CD14-positive monocyte (primary cell): ENCODE data around the gene PCDHGC5. TPM values are rescaled to one million over a fixed set of nuclear protein-coding genes. Genes with fewer than 3 reads are reported as not detected.

Source experiments
- DNase-seq, 3 donors: peaks; one replicate each; pipeline ENCODE4 v3.0.0-alpha.2; 2011 to 2022
- H2AFZ ChIP-seq: 2 replicates; pipeline ENCODE4 v1.6.0; 2012; ENCODE audit warnings: mild to moderate bottlenecking, low read depth, low read length, inconsistent platforms; ENCODE audit not compliant: insufficient read depth, poor library complexity, severe bottlenecking
- H3K27ac ChIP-seq, 2 donors: 1 replicate in 1 of 2; 2 replicates in 1 of 2; pipeline ENCODE4 v1.5.1; 2012 to 2013; ENCODE audit warnings: low read length in 2 of 2, control low read depth in 1 of 2, inconsistent platforms in 1 of 2, low read depth in 1 of 2, mild to moderate bottlenecking in 1 of 2
- H3K27me3 ChIP-seq, 2 donors: one replicate each; pipeline versions ENCODE4 v1.6.0 to v1.6.1; 2011 to 2013; ENCODE audit warnings: low read length in 2 of 2; ENCODE audit not compliant: control insufficient read depth in 2 of 2, insufficient read depth in 2 of 2
- H3K36me3 ChIP-seq, 2 donors: replicated peaks in 1 of 2; 1 replicate in 1 of 2; 2 replicates in 1 of 2; pipeline versions ENCODE4 v1.5.1 to v1.6.1; 2012 to 2013; ENCODE audit warnings: low read length in 2 of 2, control low read depth in 1 of 2, inconsistent platforms in 1 of 2, mild to moderate bottlenecking in 1 of 2; ENCODE audit not compliant: insufficient read depth in 2 of 2, control insufficient read depth in 1 of 2
- H3K4me1 ChIP-seq, 2 donors: 1 replicate in 1 of 2; 2 replicates in 1 of 2; pipeline versions ENCODE4 v1.5.1 to v1.6.1; 2012 to 2013; ENCODE audit warnings: low read length in 2 of 2, control low read depth in 1 of 2, inconsistent platforms in 1 of 2, mild to moderate bottlenecking in 1 of 2, moderate library complexity in 1 of 2; ENCODE audit not compliant: insufficient read depth in 2 of 2, control insufficient read depth in 1 of 2
- H3K4me2 ChIP-seq: replicated peaks from 2 replicates; pipeline ENCODE3; 2012; ENCODE audit warnings: low read length, moderate library complexity, mild to moderate bottlenecking; ENCODE audit not compliant: poor library complexity, severe bottlenecking; ENCODE audit errors: extremely low read depth
- H3K4me3 ChIP-seq, 3 experiments: fragments of 200-600 bp in 1 of 3; sonication (generic) in 1 of 3; replicated peaks in 1 of 3; 1 replicate in 2 of 3; 2 replicates in 1 of 3; pipeline ENCODE4 v1.5.1; 2011 to 2013; ENCODE audit warnings: low read length in 3 of 3, mild to moderate bottlenecking in 3 of 3, control low read depth in 2 of 3, low read depth in 2 of 3, inconsistent platforms in 1 of 3, moderate library complexity in 1 of 3
- H3K79me2 ChIP-seq: 2 replicates; pipeline ENCODE4 v1.6.0; 2012; ENCODE audit warnings: mild to moderate bottlenecking, control low read depth, inconsistent platforms, low read length, moderate library complexity; ENCODE audit not compliant: insufficient read depth
- H3K9ac ChIP-seq: 2 replicates; pipeline ENCODE4 v1.6.0; 2017; ENCODE audit warnings: low read length, mild to moderate bottlenecking; ENCODE audit not compliant: insufficient read depth, poor library complexity, severe bottlenecking
- H3K9me3 ChIP-seq, 2 donors: replicated peaks in 1 of 2; 1 replicate in 1 of 2; 2 replicates in 1 of 2; pipeline versions ENCODE4 v1.5.1 to v1.6.1; 2012 to 2013; ENCODE audit warnings: low read length in 2 of 2, control low read depth in 1 of 2; ENCODE audit not compliant: control insufficient read depth in 1 of 2, insufficient read depth in 1 of 2
- H4K20me1 ChIP-seq: 2 replicates; pipeline ENCODE4 v1.6.0; 2012; ENCODE audit warnings: mild to moderate bottlenecking, low read length, control low read depth, moderate library complexity; ENCODE audit not compliant: insufficient read depth
- H3K27ac Mint-ChIP-seq, 7 donors: one replicate each; pipeline ENCODE4 v1.8.0; 2020; ENCODE audit warnings: mild to moderate bottlenecking in 7 of 7, mixed read lengths in 7 of 7, moderate library complexity in 6 of 7, inconsistent platforms in 2 of 7
- H3K27me3 Mint-ChIP-seq, 3 donors: one replicate each; pipeline ENCODE4 v1.8.0; 2021 to 2022; ENCODE audit warnings: low read depth in 3 of 3, mild to moderate bottlenecking in 3 of 3, mixed read lengths in 3 of 3, moderate library complexity in 3 of 3, inconsistent platforms in 1 of 3
- H3K36me3 Mint-ChIP-seq, 2 donors: one replicate each; pipeline ENCODE4 v1.8.0; 2020; ENCODE audit warnings: mixed read lengths in 2 of 2, inconsistent platforms in 1 of 2, mild to moderate bottlenecking in 1 of 2
- H3K4me1 Mint-ChIP-seq: one replicate; pipeline ENCODE4 v1.8.0; 2020; ENCODE audit warnings: mild to moderate bottlenecking, mixed read lengths
- H3K4me3 Mint-ChIP-seq, 2 donors: one replicate each; pipeline ENCODE4 v1.8.0; 2020; ENCODE audit warnings: mild to moderate bottlenecking in 2 of 2, mixed read lengths in 2 of 2, moderate library complexity in 1 of 2
- H3K9me3 Mint-ChIP-seq, 7 donors: one replicate each; pipeline ENCODE4 v1.8.0; 2020 to 2022; ENCODE audit warnings: mixed read lengths in 7 of 7, mild to moderate bottlenecking in 6 of 7, moderate library complexity in 6 of 7, inconsistent platforms in 2 of 7
- WGBS: methylation state at CpG from one replicate; pipeline ENCODE4 v1.1.5; 2013; ENCODE audit warnings: missing lambda C conversion rate; ENCODE audit not compliant: insufficient coverage; 5-methylcytosine and 5-hydroxymethylcytosine counted together
- intact Hi-C, 2 donors: fragments of 100-400 bp; cut with micrococcal nuclease; formaldehyde crosslinking; loops; one replicate each; pipeline versions ENCODE4 v1.15.0 to v1.15.1; 2023
- polyA plus RNA-seq, 3 donors: library from polyadenylated mRNA; depleted of rRNA in 1 of 3; unstranded in 2 of 3; stranded (reverse) in 1 of 3; fragments of 300-500 nt in 2 of 3; fragments of >200 nt in 1 of 3; fragmentation: Illumina TruSeq in 2 of 3; gene quantifications; 1 replicate in 2 of 3; 2 replicates in 1 of 3; pipeline ENCODE4 v1.2.3, GENCODE V29; 2012 to 2021
- TF ChIP-seq, protein P1 (sequence below): fragments of 200-600 bp; IDR thresholded peaks from one replicate; pipeline ENCODE4 v1.8.0; 2022; ENCODE audit warnings: antibody characterized with exemption, mild to moderate bottlenecking

The PCDHGC5 gene
- polyA plus RNA-seq, 3 donors, result not detected

DNA sequence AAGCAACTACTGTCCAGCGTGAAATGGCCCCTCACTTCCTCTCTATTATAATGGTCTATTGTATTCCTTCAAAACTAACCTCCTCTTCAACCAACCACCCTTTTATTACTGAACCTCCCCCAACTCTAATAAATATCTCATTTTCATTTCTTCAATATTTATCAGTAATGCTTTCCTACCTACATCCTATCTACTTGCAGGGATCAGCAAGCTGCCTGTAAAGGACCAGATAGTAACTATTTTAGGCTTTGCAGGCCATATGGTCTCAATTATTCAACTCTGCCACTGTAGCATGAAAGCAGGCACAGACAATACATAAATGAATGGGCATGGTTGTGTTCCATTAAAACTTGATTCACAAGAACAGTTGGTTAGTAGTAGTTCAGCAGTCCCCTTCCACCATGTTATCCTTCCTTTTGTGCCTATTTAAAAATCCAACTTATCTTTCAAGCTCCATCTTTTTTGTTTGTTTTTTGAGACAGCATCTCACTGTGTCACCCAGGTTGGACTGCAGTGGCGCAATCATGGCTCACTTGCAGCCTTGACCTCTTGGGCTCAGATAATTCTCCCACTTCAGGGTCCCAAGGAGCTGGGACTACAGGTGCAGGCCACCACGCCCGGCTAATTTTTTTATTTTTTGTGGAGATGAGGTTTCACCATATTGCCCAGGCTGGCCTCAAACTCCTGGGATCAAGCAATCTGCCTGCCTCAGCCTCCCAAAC is 45.8 kb downstream of the PCDHGC5 start:
- Mint-ChIP-seq H3K27me3 (no peaks in the 10 kb centered on the region), H3K4me1 (no peaks in the 10 kb centered on the region), H3K27ac (peak overlapping the region in 4 of 7 donors; percentile 16 to 72 (median 48)), H3K9me3 (no peaks in the 10 kb centered on the region), H3K4me3 (no peak overlapping the region), H3K36me3 (peaks cover 32 to 58% of the 10 kb centered on the region in 2 donors)
- TF ChIP-seq, protein P1, sequence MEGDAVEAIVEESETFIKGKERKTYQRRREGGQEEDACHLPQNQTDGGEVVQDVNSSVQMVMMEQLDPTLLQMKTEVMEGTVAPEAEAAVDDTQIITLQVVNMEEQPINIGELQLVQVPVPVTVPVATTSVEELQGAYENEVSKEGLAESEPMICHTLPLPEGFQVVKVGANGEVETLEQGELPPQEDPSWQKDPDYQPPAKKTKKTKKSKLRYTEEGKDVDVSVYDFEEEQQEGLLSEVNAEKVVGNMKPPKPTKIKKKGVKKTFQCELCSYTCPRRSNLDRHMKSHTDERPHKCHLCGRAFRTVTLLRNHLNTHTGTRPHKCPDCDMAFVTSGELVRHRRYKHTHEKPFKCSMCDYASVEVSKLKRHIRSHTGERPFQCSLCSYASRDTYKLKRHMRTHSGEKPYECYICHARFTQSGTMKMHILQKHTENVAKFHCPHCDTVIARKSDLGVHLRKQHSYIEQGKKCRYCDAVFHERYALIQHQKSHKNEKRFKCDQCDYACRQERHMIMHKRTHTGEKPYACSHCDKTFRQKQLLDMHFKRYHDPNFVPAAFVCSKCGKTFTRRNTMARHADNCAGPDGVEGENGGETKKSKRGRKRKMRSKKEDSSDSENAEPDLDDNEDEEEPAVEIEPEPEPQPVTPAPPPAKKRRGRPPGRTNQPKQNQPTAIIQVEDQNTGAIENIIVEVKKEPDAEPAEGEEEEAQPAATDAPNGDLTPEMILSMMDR, result no peak
- Histone ChIP-seq H3K4me1 (no peaks in the 10 kb centered on the region), H3K4me2 (no peak overlapping the region), H4K20me1 (peaks cover 86% of the 10 kb centered on the region), H3K36me3 (peaks cover 77 to 88% of the 10 kb centered on the region in 2 donors), H3K4me3 (no peak overlapping the region), H3K9ac (no peak overlapping the region), H3K27me3 (no peaks in the 10 kb centered on the region), H3K79me2 (peaks cover 10% of the 10 kb centered on the region), H3K9me3 (no peaks in the 10 kb centered on the region), H3K27ac (no peak overlapping the region), H2AFZ (no peak overlapping the region)
- intact Hi-C loops, result no loop called here
- DNase-seq, result no peak
- 86% methylated on average over 2 of the region's 4 CpGs for WGBS

Other genes with a start within 250 kb of the PCDHGC5 start
- gene PCDHB15, start 243.7 kb upstream of the PCDHGC5 start, polyA plus RNA-seq, result not detected
- not detected for gene SLC25A2, start 185.0 kb upstream of the PCDHGC5 start, polyA plus RNA-seq
- gene TAF7, start 168.3 kb upstream of the PCDHGC5 start, polyA plus RNA-seq, result 10 to 100 TPM; 11.8 to 57.5 (median 52.7) TPM
- gene PCDHGA1, start 158.6 kb upstream of the PCDHGC5 start, polyA plus RNA-seq, result not detected
- gene PCDHGA2, start 150.3 kb upstream of the PCDHGC5 start, polyA plus RNA-seq, result not detected
- not detected for gene PCDHGA3, start 145.3 kb upstream of the PCDHGC5 start, polyA plus RNA-seq
- not detected for gene PCDHGB1, start 139.0 kb upstream of the PCDHGC5 start, polyA plus RNA-seq
- under 1 TPM in 1 of 3 donors, not detected in 2; 0.03 TPM for gene PCDHGA4, start 134.1 kb upstream of the PCDHGC5 start, polyA plus RNA-seq
- under 1 TPM in 1 of 3 donors, not detected in 2; 0.01 TPM for gene PCDHGB2, start 129.1 kb upstream of the PCDHGC5 start, polyA plus RNA-seq
- not detected for gene PCDHGA5, start 124.9 kb upstream of the PCDHGC5 start, polyA plus RNA-seq
- not detected for gene PCDHGB3, start 118.8 kb upstream of the PCDHGC5 start, polyA plus RNA-seq
- gene PCDHGA6, start 115.2 kb upstream of the PCDHGC5 start, polyA plus RNA-seq, result not detected
- gene PCDHGA7, start 106.3 kb upstream of the PCDHGC5 start, polyA plus RNA-seq, result not detected
- not detected for gene PCDHGB4, start 101.4 kb upstream of the PCDHGC5 start, polyA plus RNA-seq
- gene PCDHGA8, start 96.4 kb upstream of the PCDHGC5 start, polyA plus RNA-seq, result not detected
- under 1 TPM in 2 of 3 donors, not detected in 1; 0.01 to 0.08 TPM for gene PCDHGB5, start 91.1 kb upstream of the PCDHGC5 start, polyA plus RNA-seq
- not detected for gene PCDHGA9, start 86.3 kb upstream of the PCDHGC5 start, polyA plus RNA-seq
- gene PCDHGB6, start 81.1 kb upstream of the PCDHGC5 start, polyA plus RNA-seq, result under 1 TPM in 2 of 3 donors, not detected in 1; 0.01 to 0.06 TPM
- gene PCDHGA10, start 76.1 kb upstream of the PCDHGC5 start, polyA plus RNA-seq, result not detected
- under 1 TPM in 1 of 3 donors, not detected in 2; 0.04 TPM for gene PCDHGB7, start 71.4 kb upstream of the PCDHGC5 start, polyA plus RNA-seq
- gene PCDHGA11, start 68.0 kb upstream of the PCDHGC5 start, polyA plus RNA-seq, result not detected
- gene PCDHGA12, start 58.6 kb upstream of the PCDHGC5 start, polyA plus RNA-seq, result under 1 TPM in 1 of 3 donors, not detected in 2; 0.01 TPM
- under 1 TPM in 1 of 3 donors, not detected in 2; 0.33 TPM for gene PCDHGC3, start 13.1 kb upstream of the PCDHGC5 start, polyA plus RNA-seq
- gene PCDHGC4, start 4.1 kb upstream of the PCDHGC5 start, polyA plus RNA-seq, result not detected
- gene DIAPH1, start 129.9 kb downstream of the PCDHGC5 start, polyA plus RNA-seq, result 100 to 1,000 TPM in 1 of 3 donors, 10 to 100 TPM in 2; 60.2 to 140 (median 98.6) TPM
- 100 to 1,000 TPM in 1 of 3 donors, 10 to 100 TPM in 2; 80.5 to 103 (median 82.3) TPM for gene HDAC3, start 147.8 kb downstream of the PCDHGC5 start, polyA plus RNA-seq
- 10 to 100 TPM in 1 of 3 donors, 1 to 10 TPM in 2; 1.0 to 17.3 (median 1.3) TPM for gene RELL2, start 147.9 kb downstream of the PCDHGC5 start, polyA plus RNA-seq
- 10 to 100 TPM in 1 of 3 donors, 1 to 10 TPM in 2; 3.0 to 73.3 (median 3.4) TPM for gene FCHSD1, start 162.3 kb downstream of the PCDHGC5 start, polyA plus RNA-seq
- gene ARAP3, start 193.1 kb downstream of the PCDHGC5 start, polyA plus RNA-seq, result 10 to 100 TPM in 1 of 3 donors, 1 to 10 TPM in 2; 1.2 to 18.2 (median 2.2) TPM